Omental fat pad (tissue), 4 donors: ENCODE data around the gene ATP1B3. TPM values are rescaled to one million over a fixed set of nuclear protein-coding genes. Genes with fewer than 3 reads are reported as not detected.
A peak's percentile ranks its signal among the peaks of the same experiment; 100 is the strongest.

ENCODE experiments used
- ATAC-seq: fragments of 150-250 bp; one replicate; pipeline ENCODE4 v1.9.1; 2016; ENCODE audit warnings: mild to moderate bottlenecking, moderate library complexity; ENCODE audit not compliant: low FRiP score
- DNase-seq: peaks from one replicate; pipeline ENCODE4 v3.0.0-alpha.2; 2019; ENCODE audit warnings: low spot score
- CTCF ChIP-seq, 3 donors: fragments of 450-650 bp; IDR thresholded peaks; one replicate each; pipeline ENCODE4 v1.5.1; 2016 to 2017; ENCODE audit warnings: antibody characterized with exemption in 3 of 3, mild to moderate bottlenecking in 3 of 3, moderate library complexity in 2 of 3
- total RNA-seq, 4 donors: library from RNA; depleted of rRNA; stranded (reverse); fragments of >200 nt; gene quantifications; one replicate each; pipeline ENCODE4 v1.1.0, GENCODE V29; 2016

ATP1B3 gene
- total RNA-seq, result 100 to 1,000 TPM in 3 of 4 donors, 10 to 100 TPM in 1; 70.8 to 487 (median 228) TPM

- DNase-seq (peak; percentile 51), ATAC-seq (peak; percentile 89)
- TF ChIP-seq CTCF (IDR thresholded peaks at IDR 0.05), result no peak
These were observed at the start of gene ATP1B3 for GRCh38 chr3:141876381-141876890. TSS of gene ATP1B3 (plus strand) at chr3:141876643. CDS start at chr3:141876802, 159 bp downstream.

DNA sequence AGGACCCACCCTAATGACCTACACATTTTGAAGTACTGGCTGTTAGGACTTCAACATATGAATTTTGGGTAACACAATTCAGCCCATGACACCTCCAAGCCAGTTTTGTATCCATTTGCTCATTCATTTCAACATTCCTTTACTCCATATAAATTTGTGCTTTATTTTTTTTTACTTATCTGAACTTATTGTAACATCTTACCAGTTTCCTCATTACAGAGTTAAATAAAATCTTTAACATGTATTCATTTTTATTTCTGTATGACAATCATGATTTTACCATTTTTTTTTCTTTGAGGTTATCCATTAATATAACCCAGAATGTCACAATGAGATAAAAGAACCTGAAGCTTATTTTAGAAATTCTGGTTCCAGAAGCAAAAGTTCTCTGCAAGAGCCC, 48.0 kb upstream of the ATP1B3 start:
- ATAC-seq (no peak), DNase-seq (no peak)
- no peak for TF ChIP-seq CTCF (IDR thresholded peaks at IDR 0.05)

GRCh38 chr3:141828890-141829289, 47.6 kb upstream of the ATP1B3 start:
- TF ChIP-seq CTCF (IDR thresholded peaks at IDR 0.05), result no peak
- ATAC-seq (peak; percentile 80), DNase-seq (no peak)

GRCh38 chr3:141830508-141830907, 45.9 kb upstream of the ATP1B3 start:
- TF ChIP-seq CTCF (IDR thresholded peaks at IDR 0.05), result no peak
- ATAC-seq (peak; percentile 54), DNase-seq (no peak)

- TF ChIP-seq CTCF (IDR thresholded peaks at IDR 0.05), result no peak
- DNase-seq (no peak), ATAC-seq (no peak)
These were observed 42.2 kb upstream of the ATP1B3 start for GRCh38 chr3:141834292-141834691.

DNA sequence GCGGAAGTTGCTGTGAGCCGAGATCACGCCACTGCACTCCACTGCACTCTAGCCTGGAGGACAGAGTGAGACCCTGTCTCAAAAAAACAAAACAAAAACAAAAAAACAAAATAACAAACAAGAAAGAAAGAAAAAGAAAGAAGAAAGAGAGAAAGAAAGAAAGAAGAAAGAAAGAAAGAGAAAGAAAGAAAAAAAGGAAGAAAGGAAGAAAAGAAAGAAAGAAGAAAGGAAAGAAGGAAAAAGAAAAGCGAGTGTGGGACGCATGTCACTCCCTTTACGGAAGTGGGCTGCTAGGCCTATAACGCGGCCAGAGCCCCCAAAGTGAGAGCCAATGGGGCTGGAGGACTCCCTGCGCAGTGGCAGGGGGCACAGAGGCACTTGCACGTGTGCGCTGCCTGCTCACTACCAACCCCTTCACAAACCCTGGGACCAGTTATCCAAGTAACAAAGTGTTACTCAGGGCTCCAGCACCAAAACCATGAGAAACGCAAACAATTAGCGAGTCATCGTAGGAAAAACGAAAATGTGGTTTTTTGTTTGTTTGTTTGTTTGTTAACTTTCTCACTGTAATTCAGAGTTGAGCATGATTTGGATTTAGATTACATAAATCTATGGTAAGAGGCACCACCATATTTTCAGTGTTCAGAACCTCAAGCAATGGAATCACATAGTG, 40.8 kb upstream of the ATP1B3 start:
- no peak for ATAC-seq
- TF ChIP-seq CTCF (IDR thresholded peaks at IDR 0.05), result no peak
- DNase-seq, result no peak

- ATAC-seq (no peak), DNase-seq (no peak)
- no peak for TF ChIP-seq CTCF (IDR thresholded peaks at IDR 0.05)
These were observed 37.1 kb upstream of the ATP1B3 start for GRCh38 chr3:141839389-141839788.
